ENCODE measurements around the gene CTSO.

The CTSO gene

DNA sequence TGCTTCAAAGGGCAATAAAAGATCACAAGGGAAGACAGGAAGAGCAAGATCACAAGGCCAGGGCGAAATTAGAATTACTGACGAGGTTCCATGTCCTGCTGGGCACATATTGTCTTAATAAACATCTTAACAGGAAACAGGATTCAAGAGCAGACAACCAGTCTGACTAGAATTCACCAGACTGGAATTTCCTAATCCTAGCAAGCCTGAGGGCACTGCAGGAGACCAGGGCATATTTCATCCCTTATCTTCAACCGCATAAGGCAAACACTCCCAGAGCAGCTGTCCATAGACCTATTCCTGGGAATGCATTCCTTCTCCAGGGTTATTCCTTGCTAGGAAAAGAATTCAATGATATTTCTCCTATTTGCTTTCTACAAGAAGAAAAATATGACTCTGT lies 62.6 kb downstream of the CTSO start:
- no peaks in the 10 kb centered on the region for H3K36me3 ChIP-seq (ENCODE audit: control insufficient read depth in 5 of 5, insufficient read depth in 5 of 5, low read length in 5 of 5)
- H3K9me3 ChIP-seq (ENCODE audit: control insufficient read depth in 5 of 5, low read length in 5 of 5): peaks cover 0 to 5% (median 0%) of the 10 kb centered on the region in 5 donors
- no peak overlapping the region for H3K9ac ChIP-seq (ENCODE audit: low read length in 5 of 5)
- peaks cover 0 to 3% (median 0%) of the 10 kb centered on the region in 5 donors for H3K4me1 ChIP-seq (ENCODE audit: control insufficient read depth in 5 of 5, insufficient read depth in 5 of 5, low read length in 5 of 5)
- H3K4me3 ChIP-seq (ENCODE audit: low read depth in 1 of 5, low read length in 5 of 5): no peak overlapping the region
- H3K27me3 ChIP-seq (ENCODE audit: control insufficient read depth in 5 of 5, insufficient read depth in 4 of 5, low read length in 5 of 5): no peaks in the 10 kb centered on the region
- no peak overlapping the region for H3K27ac ChIP-seq (ENCODE audit: low read depth, low read length)

GRCh38 chr4:155889946-155890345 lies 63.7 kb downstream of the CTSO start:
- H3K9me3 ChIP-seq (ENCODE audit: control insufficient read depth in 5 of 5, low read length in 5 of 5): peaks cover 0 to 5% (median 0%) of the 10 kb centered on the region in 5 donors
- no peaks in the 10 kb centered on the region for H3K27me3 ChIP-seq (ENCODE audit: control insufficient read depth in 5 of 5, insufficient read depth in 4 of 5, low read length in 5 of 5)
- no peak overlapping the region for H3K9ac ChIP-seq (ENCODE audit: low read length in 5 of 5)
- H3K36me3 ChIP-seq (ENCODE audit: control insufficient read depth in 5 of 5, insufficient read depth in 5 of 5, low read length in 5 of 5): no peaks in the 10 kb centered on the region
- peaks cover 0 to 3% (median 0%) of the 10 kb centered on the region in 5 donors for H3K4me1 ChIP-seq (ENCODE audit: control insufficient read depth in 5 of 5, insufficient read depth in 5 of 5, low read length in 5 of 5)
- H3K27ac ChIP-seq (ENCODE audit: low read depth, low read length): no peak overlapping the region
- no peak overlapping the region for H3K4me3 ChIP-seq (ENCODE audit: low read depth in 1 of 5, low read length in 5 of 5)

- no peak overlapping the region for H3K27ac ChIP-seq (ENCODE audit: low read depth, low read length)
- no peaks in the 10 kb centered on the region for H3K36me3 ChIP-seq (ENCODE audit: control insufficient read depth in 5 of 5, insufficient read depth in 5 of 5, low read length in 5 of 5)
Observed at GRCh38 chr4:155889031-155889793, 64.5 kb downstream of the CTSO start.

DNA sequence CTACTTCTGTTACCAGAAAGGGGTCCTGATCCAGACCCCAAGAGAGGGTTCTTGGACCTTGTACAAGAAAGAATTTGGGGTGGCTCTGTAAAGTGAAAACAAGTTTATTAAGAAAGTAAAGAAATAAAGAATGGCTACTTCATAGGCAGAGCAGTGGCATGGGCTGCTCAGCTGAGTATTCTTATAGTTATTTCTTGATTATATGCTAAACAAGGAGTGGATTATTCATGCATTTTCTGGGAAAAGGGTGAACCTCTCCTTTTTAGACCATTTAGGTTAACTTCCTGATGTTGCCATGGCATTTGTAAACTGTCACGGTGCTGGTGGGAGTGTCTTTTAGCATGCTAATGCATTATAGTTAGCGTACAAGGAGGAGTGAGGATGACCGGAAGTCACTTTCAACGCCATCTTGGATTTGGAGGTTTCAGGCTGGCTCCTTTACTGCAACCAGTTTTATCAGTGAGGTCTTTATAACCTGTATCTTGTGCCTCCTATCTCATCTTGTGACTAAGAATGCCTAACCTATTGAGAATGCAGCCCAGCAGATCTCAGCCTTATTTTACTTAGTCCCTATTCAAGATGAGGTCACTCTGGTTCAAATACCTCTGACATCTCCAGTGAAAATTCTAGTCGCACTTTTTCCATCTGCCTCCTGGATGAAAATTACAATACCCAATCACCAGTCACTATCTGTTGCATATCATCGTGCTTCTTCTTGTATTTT lies 65.7 kb downstream of the CTSO start:
- Histone ChIP-seq H3K27me3 (ENCODE audit: control insufficient read depth in 5 of 5, insufficient read depth in 4 of 5, low read length in 5 of 5) (no peaks in the 10 kb centered on the region), H3K36me3 (ENCODE audit: control insufficient read depth in 5 of 5, insufficient read depth in 5 of 5, low read length in 5 of 5) (no peaks in the 10 kb centered on the region), H3K4me1 (ENCODE audit: control insufficient read depth in 5 of 5, insufficient read depth in 5 of 5, low read length in 5 of 5) (peaks cover 0 to 3% (median 0%) of the 10 kb centered on the region in 5 donors), H3K4me3 (ENCODE audit: low read depth in 1 of 5, low read length in 5 of 5) (no peak overlapping the region), H3K9me3 (ENCODE audit: control insufficient read depth in 5 of 5, low read length in 5 of 5) (peaks cover 0 to 5% (median 0%) of the 10 kb centered on the region in 5 donors), H3K27ac (ENCODE audit: low read depth, low read length) (no peak overlapping the region), H3K9ac (ENCODE audit: low read length in 5 of 5) (no peak overlapping the region)

More at GRCh38 chr4:155889031-155889793, 64.5 kb downstream of the CTSO start:
- Histone ChIP-seq H3K9ac (ENCODE audit: low read length in 5 of 5) (no peak overlapping the region), H3K4me3 (ENCODE audit: low read depth in 1 of 5, low read length in 5 of 5) (no peak overlapping the region), H3K27me3 (ENCODE audit: control insufficient read depth in 5 of 5, insufficient read depth in 4 of 5, low read length in 5 of 5) (no peaks in the 10 kb centered on the region), H3K4me1 (ENCODE audit: control insufficient read depth in 5 of 5, insufficient read depth in 5 of 5, low read length in 5 of 5) (peaks cover 0 to 3% (median 0%) of the 10 kb centered on the region in 5 donors), H3K9me3 (ENCODE audit: control insufficient read depth in 5 of 5, low read length in 5 of 5) (peaks cover 0 to 5% (median 0%) of the 10 kb centered on the region in 5 donors)

DNA sequence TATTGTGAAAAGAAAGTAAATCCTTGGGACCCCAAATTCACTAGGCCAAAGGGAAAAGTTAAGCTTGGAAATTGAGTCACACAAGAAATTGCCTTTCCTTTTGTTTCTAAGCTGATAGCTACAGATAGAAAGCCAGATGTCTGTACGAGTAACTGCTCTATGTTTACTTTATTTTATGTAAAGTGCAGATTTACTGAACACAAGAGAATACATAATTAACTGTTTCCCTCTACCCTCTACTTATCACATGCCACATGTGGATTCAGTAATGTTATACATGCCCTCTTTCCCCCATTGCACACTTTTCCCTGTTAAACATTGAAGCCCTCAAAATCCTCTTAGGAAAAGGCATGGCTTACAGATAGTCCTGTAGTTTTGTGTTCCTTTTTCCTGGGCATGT lies 66.6 kb downstream of the CTSO start:
- H3K4me3 ChIP-seq (ENCODE audit: low read depth in 1 of 5, low read length in 5 of 5): no peak overlapping the region
- no peak overlapping the region for H3K9ac ChIP-seq (ENCODE audit: low read length in 5 of 5)
- no peaks in the 10 kb centered on the region for H3K36me3 ChIP-seq (ENCODE audit: control insufficient read depth in 5 of 5, insufficient read depth in 5 of 5, low read length in 5 of 5)
- peaks cover 0 to 5% (median 0%) of the 10 kb centered on the region in 5 donors for H3K9me3 ChIP-seq (ENCODE audit: control insufficient read depth in 5 of 5, low read length in 5 of 5)
- no peak overlapping the region for H3K27ac ChIP-seq (ENCODE audit: low read depth, low read length)
- no peaks in the 10 kb centered on the region for H3K27me3 ChIP-seq (ENCODE audit: control insufficient read depth in 5 of 5, insufficient read depth in 4 of 5, low read length in 5 of 5)
- peaks cover 0 to 3% (median 0%) of the 10 kb centered on the region in 5 donors for H3K4me1 ChIP-seq (ENCODE audit: control insufficient read depth in 5 of 5, insufficient read depth in 5 of 5, low read length in 5 of 5)

DNA sequence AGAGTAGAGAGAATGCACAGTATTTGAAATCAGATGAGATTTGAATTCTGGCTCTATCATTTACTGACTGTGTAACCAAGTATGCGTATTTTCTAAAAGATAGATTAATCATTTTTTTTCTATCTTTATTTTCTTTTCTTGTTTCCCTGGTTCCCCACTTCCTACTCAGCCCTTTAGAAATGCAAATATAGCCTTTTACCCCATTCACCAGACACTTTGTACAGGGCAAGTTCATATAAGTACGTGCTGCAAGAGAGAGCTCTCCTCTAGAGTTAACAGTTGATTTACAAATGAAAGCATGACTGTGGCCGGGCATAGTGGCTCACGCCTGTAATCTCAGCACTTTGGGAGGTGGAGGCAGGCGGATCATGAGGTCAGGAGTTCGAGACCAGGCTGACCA lies 68.0 kb downstream of the CTSO start:
- no peaks in the 10 kb centered on the region for H3K9me3 ChIP-seq (ENCODE audit: control insufficient read depth in 5 of 5, low read length in 5 of 5)
- no peak overlapping the region for H3K4me3 ChIP-seq (ENCODE audit: low read depth in 1 of 5, low read length in 5 of 5)
- no peaks in the 10 kb centered on the region for H3K36me3 ChIP-seq (ENCODE audit: control insufficient read depth in 5 of 5, insufficient read depth in 5 of 5, low read length in 5 of 5)
- H3K27me3 ChIP-seq (ENCODE audit: control insufficient read depth in 5 of 5, insufficient read depth in 4 of 5, low read length in 5 of 5): no peaks in the 10 kb centered on the region
- no peak overlapping the region for H3K27ac ChIP-seq (ENCODE audit: low read depth, low read length)
- H3K9ac ChIP-seq (ENCODE audit: low read length in 5 of 5): no peak overlapping the region
- peaks cover 0 to 3% (median 0%) of the 10 kb centered on the region in 5 donors for H3K4me1 ChIP-seq (ENCODE audit: control insufficient read depth in 5 of 5, insufficient read depth in 5 of 5, low read length in 5 of 5)

GRCh38 chr4:155883895-155884294 lies 69.8 kb downstream of the CTSO start:
- H3K4me1 ChIP-seq (ENCODE audit: control insufficient read depth in 5 of 5, insufficient read depth in 5 of 5, low read length in 5 of 5): no peaks in the 10 kb centered on the region
- no peaks in the 10 kb centered on the region for H3K36me3 ChIP-seq (ENCODE audit: control insufficient read depth in 5 of 5, insufficient read depth in 5 of 5, low read length in 5 of 5)
- no peak overlapping the region for H3K4me3 ChIP-seq (ENCODE audit: low read depth in 1 of 5, low read length in 5 of 5)
- H3K9me3 ChIP-seq (ENCODE audit: control insufficient read depth in 5 of 5, low read length in 5 of 5): no peaks in the 10 kb centered on the region
- no peaks in the 10 kb centered on the region for H3K27me3 ChIP-seq (ENCODE audit: control insufficient read depth in 5 of 5, insufficient read depth in 4 of 5, low read length in 5 of 5)
- H3K27ac ChIP-seq (ENCODE audit: low read depth, low read length): no peak overlapping the region
- no peak overlapping the region for H3K9ac ChIP-seq (ENCODE audit: low read length in 5 of 5)

GRCh38 chr4:155881555-155881954 lies 72.1 kb downstream of the CTSO start:
- Histone ChIP-seq H3K4me1 (ENCODE audit: control insufficient read depth in 5 of 5, insufficient read depth in 5 of 5, low read length in 5 of 5) (no peaks in the 10 kb centered on the region), H3K9ac (ENCODE audit: low read length in 5 of 5) (no peak overlapping the region), H3K4me3 (ENCODE audit: low read depth in 1 of 5, low read length in 5 of 5) (no peak overlapping the region), H3K36me3 (ENCODE audit: control insufficient read depth in 5 of 5, insufficient read depth in 5 of 5, low read length in 5 of 5) (no peaks in the 10 kb centered on the region), H3K9me3 (ENCODE audit: control insufficient read depth in 5 of 5, low read length in 5 of 5) (peaks cover 0 to 5% (median 2%) of the 10 kb centered on the region in 5 donors), H3K27ac (ENCODE audit: low read depth, low read length) (no peak overlapping the region), H3K27me3 (ENCODE audit: control insufficient read depth in 5 of 5, insufficient read depth in 4 of 5, low read length in 5 of 5) (no peaks in the 10 kb centered on the region)

- Histone ChIP-seq H3K36me3 (ENCODE audit: control insufficient read depth in 5 of 5, insufficient read depth in 5 of 5, low read length in 5 of 5) (no peaks in the 10 kb centered on the region), H3K9ac (ENCODE audit: low read length in 5 of 5) (no peak overlapping the region), H3K27me3 (ENCODE audit: control insufficient read depth in 5 of 5, insufficient read depth in 4 of 5, low read length in 5 of 5) (no peaks in the 10 kb centered on the region), H3K27ac (ENCODE audit: low read depth, low read length) (no peak overlapping the region), H3K4me1 (ENCODE audit: control insufficient read depth in 5 of 5, insufficient read depth in 5 of 5, low read length in 5 of 5) (no peaks in the 10 kb centered on the region), H3K9me3 (ENCODE audit: control insufficient read depth in 5 of 5, low read length in 5 of 5) (peaks cover 0 to 9% (median 5%) of the 10 kb centered on the region in 5 donors), H3K4me3 (ENCODE audit: low read depth in 1 of 5, low read length in 5 of 5) (no peak overlapping the region)
Observed at GRCh38 chr4:155879767-155880166, 73.9 kb downstream of the CTSO start.

- Histone ChIP-seq H3K27me3 (ENCODE audit: control insufficient read depth in 5 of 5, insufficient read depth in 4 of 5, low read length in 5 of 5) (no peaks in the 10 kb centered on the region), H3K4me3 (ENCODE audit: low read depth in 1 of 5, low read length in 5 of 5) (no peak overlapping the region), H3K36me3 (ENCODE audit: control insufficient read depth in 5 of 5, insufficient read depth in 5 of 5, low read length in 5 of 5) (no peaks in the 10 kb centered on the region), H3K4me1 (ENCODE audit: control insufficient read depth in 5 of 5, insufficient read depth in 5 of 5, low read length in 5 of 5) (no peaks in the 10 kb centered on the region), H3K9ac (ENCODE audit: low read length in 5 of 5) (no peak overlapping the region), H3K9me3 (ENCODE audit: control insufficient read depth in 5 of 5, low read length in 5 of 5) (peaks cover 1 to 14% (median 5%) of the 10 kb centered on the region in 5 donors), H3K27ac (ENCODE audit: low read depth, low read length) (no peak overlapping the region)
Observed at GRCh38 chr4:155878611-155879010, 75.1 kb downstream of the CTSO start.
